Stimulated activated CD4-positive, alpha-beta T cell treated with anti-CD3 and anti-CD28 coated beads, Interleukin-2, amount 100 ng/mL, for 24 hours (primary cell): Measurements from ENCODE around the gene GLCCI1.

Experiments
- DNase-seq, 2 donors: peaks; one replicate each; pipeline ENCODE4 v3.0.0-alpha.2; 2020

Gene GLCCI1

DNA sequence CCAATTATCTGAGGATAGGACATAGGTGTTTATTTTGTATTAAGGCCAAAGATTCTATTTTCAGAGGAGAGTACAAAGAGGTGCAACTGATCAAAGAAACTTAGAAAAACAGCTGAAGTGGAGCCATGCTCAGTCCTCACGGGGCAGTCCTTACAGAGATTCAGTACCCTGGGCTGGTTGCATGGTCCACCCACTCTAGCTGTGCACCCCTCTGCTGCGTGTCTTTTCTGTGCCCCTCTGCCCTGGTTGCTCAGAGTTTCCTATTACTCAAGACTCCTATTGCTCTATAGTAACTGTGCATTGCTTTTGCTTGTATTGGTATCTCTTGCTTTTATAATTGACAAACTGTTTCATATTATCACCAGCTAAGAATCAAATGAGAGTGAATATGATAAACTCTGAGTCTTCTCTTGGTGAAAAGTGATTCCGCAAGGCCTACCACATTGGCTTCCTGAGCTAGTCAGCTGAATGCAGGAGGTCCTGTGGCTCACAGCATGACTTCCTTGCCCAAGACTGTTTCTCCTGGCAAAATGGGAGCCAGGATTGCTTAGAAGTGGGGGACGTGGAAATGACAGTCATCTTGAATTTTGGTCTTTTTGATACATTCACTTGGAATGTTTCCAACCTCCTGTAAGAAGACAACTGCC is 137.0 kb downstream of the GLCCI1 start:
- no peak for DNase-seq

DNA sequence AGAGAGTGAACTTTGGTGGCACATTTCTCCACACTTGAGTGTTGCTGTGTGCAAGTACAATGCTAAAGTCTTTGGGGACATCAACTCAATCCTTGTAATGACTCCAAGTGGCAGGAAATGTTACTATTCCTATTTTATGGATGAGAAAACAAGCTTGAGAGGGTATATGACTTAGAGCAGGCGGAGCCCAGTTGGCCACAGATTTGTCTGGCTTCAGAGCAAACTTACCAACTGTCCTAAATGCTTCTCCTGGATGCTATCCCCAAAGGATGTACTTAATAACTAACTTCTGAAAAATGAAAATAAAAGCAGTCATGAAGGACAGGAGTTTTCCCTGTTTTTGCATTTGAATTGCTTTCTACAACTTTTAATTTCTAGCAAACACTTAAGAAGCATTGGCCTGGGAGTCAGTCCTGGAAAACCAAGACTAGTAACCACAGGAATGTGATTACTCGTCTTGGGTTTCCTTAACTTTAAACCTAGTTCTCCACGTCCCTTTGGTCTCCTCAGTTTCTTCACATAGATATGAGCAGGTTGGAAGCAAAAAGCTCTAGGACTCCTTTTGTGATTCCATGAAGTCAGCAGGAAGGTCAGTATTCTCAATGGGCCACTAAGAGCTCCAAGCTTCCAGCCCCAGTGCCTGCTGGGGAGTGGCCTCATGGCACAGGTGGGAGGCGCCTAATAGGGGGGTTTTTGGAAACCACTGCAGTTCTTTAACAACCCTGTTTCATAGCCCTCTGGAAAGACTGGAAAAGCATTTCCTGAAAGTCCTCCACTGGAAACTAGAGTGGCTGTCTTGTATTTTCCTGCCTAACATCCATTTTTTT is 140.8 kb downstream of the GLCCI1 start:
- DNase-seq, result no peak

DNA sequence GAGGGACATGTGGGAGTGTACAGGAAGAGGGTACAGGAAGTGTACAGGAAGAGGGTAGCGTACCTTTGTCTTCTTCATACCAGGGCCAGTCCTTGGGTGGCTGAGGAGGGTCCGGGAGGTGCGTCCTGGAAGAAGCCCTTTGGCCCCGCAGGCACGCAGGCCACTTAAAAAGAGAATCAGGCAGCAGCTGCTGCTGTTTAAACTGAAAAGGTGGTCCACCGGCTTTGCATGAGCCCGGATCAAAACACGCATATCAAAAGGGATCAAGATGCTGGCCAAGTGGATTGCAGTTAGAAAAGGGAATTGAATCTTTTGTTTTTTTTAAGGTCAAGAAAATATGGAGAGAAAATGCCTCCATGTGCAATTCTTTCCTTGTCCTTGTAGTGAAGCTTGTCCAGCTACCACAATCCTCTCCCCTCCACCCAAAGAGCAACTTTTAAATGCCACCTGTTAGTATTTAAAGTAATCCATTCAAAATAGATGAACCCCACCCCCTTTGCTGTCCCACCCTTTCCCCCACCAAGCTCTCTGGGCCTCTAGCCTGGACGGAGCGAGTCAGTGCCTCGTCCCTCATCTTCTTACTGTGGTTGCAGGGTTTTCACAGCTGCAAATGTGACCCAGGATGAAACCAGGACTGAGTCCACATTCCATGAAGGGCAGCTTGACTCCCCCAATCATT is 142.8 kb downstream of the GLCCI1 start:
- DNase-seq, result no peak

DNA sequence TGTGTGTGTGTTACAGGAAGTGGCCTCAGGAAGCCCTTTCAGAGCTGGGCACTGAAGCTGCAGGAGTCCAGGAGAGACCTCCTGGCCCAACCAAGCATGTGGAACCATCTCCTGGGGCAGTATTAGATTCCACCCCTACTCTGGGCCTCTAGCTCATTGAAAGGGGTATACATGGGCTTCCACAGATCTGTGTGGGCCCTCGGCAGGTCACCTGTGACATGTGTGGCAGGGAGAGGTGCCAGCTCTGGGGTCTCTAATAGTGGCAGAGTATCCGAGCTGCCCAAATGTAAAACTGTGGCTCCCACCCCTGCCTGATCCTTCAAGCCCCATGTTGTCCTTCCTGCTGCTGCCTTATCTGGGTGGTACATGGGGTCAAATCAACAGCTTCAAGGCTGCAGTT is 144.1 kb downstream of the GLCCI1 start:
- no peak for DNase-seq

DNA sequence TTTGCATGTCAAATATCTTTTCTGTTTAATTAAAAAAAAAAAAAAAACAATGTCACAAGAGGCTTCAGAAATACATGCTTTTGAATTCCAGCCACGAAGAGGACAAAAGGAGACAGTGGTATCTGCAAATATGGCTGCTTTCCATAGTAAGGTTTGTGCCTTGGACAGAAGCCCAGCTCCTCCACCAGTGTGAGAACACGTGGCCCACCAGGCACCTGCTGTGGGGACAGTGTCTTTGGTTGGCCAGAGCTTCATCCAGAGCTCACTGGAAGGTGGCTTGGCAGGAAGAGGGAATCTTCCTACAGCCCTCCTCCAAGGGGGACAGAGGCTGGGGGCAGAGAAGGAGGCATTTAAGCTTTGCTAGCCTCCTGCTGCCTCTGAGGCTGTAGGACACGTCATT is 144.6 kb downstream of the GLCCI1 start:
- DNase-seq, result no peak

DNA sequence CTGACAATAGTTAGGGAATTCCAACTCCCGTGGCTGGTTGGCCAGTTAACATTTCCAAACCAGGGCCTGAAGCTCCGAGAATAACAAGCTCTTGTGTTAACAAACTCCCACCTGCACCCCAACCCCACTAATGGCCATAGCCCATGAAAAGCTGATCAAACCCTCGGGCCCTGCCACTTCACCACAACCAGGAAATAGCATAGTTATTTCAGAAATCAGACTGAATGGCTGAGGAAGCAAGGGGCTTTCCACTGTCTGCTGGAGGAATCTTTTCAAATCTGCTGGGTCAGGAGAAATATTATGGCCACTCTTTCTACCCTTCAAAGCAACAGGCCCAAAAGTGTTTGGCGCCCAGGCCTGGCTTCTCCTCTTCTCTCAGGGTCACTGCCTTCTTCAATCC is 145.6 kb downstream of the GLCCI1 start:
- DNase-seq, result no peak

DNA sequence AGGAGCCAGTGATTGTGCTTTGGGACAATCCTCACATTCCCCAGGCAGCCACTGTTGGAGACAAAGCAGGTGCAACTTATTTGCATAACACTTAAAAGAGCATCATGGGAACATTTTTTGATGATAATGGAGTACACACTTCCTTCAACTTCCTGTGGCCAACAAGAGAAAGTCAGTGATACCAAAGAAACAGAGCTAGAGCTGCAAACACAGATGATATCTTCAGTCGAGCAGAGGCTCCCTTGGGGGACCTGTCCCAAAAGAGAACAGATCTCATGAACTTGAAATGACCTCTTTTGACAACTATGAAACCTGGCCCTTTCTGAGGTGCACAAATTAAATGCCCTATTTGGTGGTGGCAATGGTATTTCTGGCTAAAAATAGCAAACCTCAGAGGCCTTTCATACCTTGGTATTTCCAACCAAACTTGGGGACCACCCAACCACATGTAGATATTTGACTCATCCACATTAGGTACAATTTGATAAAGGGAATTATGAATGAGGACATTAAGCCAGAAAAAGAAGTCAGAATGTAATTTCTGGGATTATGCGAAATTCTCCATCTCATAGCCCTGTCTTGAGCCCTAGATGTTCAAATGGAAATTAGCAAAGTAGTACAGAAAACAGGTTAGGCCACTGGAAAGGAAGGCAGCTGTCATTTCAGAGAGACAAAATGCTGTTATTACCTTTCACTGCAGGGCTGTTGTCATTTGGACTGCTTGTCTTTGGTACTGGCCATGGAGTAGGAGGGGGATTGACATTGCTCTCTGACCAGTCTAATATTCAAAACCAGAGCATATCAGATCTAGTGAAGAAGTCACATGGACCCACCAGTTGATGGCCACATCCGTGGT is 147.2 kb downstream of the GLCCI1 start:
- no peak for DNase-seq

DNA sequence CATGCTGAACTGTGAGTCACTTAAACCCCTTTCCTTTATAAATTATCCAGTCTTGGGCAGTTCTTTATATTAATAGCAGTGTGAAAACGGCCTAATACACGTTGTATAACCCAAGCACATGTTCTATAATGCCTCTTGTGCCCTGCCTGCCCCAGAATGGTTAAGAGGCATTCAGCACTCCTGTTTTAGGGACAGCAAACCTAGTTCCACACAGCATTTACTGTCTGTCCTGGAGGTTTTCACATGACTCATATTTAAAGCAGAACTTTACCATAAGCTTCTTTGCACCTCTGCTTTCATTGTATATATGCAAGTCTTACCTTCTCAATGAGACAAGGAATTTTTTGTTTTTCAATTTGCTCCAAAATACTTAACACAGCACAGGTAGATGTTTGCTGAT is 148.6 kb downstream of the GLCCI1 start:
- no peak for DNase-seq

DNA sequence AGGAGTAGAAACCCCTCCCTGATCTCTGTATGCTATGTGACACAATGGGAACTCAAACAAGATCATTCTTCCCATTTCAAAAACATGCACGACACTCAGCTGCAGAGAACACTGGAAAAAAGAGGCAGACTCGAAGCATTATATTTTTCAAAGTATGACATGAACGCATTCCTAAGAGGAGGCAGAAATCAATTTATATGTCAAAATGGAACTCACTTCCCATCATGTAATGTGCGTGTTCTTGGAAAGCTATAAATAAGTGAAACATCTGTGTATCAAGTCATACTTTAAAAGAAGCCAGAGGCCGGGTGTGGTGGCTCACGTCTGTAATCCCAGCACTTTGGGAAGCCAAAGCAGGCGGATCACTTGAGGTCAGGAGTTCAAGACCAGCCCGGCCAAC is 150.7 kb downstream of the GLCCI1 start:
- DNase-seq, result no peak

DNA sequence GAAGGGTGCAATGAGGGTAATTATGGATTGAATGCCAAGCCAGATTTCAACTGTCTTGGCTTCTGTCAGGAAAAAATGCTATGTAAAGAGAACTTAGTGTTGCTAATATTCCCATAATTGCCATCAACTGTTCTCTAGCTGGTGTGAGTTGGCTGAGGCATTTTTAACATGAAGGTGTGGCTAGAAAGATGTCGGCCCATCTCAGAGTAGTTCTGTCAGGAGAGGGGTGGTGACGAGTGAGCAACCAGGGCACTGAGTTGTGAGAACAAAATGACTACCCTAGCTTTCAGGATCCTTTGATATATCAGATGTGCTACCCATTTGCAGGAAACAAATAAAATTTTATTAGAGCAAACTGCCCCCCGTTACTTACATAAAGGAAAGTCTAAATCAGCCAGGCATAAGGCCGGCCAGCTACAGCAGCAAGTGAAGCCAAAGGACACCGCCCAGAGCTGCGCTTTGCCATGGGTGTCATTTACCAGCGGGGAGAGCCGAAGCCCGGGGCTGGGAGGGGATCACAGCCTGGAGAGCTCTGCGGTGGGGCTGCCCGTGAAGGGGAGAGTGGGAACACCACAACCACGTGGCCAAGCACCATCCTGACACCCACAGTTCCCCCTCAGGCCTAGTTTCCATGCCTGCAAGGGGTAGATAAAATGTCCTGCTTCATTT is 151.9 kb downstream of the GLCCI1 start:
- no peak for DNase-seq

DNA sequence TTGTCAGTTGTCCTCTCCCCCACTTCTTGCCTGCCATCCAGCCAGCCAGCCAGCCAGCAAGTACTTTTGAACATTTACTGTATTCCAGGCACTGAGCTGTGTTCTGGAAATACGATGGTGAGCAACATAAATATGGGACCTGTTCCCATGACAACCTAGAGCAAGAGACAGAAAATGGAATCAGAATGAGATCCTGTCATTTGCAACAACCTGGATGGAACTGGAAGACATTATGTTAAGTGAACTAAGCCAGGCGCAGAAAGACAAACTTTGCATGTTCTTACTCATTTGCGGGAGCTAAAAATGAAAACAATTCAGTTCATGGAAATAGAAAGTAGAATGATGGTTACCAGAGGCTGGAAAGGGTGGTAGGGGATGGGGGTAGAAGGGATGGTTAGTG is 152.6 kb downstream of the GLCCI1 start:
- DNase-seq, result no peak

DNA sequence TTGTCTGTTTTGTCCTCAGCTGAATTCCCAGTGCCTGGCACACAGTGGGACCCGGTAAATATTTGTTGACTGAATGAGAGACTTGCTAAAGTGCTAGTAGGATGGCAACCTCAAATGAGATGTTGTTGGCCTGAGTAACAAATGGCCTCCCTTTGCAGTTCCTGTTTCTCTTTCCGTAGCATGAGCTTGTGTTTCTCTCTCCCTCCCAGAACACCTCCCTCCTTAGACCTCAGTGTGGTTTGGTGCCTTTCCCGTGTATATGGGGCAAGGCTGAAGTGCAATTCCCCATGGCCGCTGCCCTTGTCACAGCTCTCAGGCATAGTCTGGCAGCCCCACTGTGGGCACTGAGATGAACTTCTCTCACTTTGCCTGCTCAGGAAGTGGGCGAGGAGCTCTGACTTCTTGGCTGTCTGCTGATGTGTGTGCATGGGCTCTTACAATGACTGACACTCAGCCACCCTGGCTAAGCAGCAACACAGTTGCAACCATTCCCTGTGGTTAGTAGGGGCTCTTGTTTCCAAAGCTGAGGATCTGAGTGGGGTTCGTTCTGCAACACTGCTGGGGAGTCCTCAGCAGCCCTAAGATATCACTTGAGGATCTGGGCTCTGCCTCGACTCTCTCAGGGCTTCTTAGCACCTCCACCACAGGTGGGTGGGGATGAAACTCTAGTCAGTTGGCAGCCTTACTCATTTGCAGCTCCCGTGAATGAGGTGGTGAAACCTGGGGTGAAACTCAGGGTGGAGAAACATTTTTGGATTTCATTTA is 157.3 kb downstream of the GLCCI1 start:
- DNase-seq, result peak; percentile 71 to 77

DNA sequence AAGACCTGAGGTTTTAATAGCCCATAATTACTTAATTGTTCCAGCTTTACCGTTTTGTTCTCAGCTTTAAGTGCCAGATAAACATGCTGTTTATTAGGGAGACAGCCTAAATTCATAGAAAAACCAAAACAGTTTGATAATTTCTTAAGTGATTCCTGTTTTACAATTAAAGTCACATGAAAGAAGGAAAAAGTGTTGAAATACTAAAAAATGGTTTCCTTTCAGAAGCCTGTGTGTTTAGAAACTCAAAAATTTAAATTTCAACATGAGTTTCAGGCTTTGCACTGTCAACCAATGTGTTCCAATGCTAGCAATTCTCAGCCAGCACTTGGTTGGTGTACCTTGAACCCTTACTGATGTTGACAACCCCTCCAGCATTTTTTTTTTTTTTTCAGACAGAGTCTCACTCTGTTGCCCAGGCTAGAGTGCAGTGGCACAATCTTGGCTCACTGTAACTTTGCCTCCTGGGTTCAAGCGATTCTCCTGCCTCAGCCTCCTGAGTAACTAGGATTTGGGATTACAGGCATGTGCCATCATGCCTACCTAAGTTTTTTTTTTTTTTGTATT is 158.1 kb downstream of the GLCCI1 start:
- DNase-seq, result no peak

DNA sequence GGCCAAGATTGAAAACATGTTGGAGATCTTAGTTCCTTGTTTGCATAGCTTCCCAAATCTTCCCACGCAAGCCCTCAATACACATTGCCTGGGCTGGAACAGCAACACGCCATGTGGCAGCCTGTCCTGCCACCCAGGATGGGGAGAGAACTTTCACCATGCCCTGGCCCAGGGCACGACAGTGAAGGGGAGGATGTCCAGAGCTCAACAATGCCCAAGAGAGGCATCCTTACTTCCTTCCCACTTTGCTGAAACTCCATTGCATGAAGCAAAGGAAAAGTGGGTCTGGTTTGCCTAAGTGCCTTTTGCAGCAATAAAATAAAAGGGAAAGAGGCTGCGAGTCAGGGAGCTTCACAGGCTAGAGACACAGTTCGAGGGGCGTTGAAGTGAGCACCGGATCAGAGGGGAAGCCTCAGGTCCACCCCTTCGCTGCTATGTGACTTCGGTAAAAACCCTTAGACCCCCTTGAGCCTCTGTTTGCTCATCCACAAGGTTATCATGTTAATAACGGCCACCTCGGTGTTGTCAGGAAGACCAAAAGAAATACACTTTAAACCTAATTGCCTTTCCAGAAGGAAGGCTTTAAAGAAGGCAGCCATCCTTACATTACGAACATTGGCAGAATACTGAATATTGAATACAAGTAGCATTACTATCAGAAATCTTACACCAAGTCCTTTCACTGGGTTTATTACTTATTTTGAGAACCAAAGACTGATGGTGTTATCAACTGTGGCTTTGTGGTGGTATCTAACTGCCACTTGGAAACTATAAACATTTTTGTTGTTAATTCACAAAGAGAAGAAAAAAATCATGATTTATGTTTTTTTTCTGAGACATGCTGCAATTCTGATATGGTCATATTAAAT is 160.1 kb downstream of the GLCCI1 start:
- DNase-seq, result no peak

DNA sequence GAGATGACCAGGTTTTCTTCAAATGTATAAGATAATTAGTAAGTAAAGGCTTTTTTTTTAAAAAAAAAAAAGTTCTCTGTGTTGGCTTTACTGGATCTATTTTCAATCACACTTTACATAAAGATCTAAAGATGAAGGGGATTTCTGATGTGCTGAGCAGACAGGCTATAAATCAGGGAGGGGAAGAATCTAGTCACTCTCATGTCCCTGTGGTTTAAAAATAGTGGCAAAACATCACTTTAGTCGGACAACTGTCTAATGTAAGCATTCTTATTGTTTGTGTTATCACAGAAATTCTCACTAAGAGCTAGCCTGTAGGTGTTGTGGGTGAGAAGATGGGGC is 160.7 kb downstream of the GLCCI1 start:
- no peak for DNase-seq

DNA sequence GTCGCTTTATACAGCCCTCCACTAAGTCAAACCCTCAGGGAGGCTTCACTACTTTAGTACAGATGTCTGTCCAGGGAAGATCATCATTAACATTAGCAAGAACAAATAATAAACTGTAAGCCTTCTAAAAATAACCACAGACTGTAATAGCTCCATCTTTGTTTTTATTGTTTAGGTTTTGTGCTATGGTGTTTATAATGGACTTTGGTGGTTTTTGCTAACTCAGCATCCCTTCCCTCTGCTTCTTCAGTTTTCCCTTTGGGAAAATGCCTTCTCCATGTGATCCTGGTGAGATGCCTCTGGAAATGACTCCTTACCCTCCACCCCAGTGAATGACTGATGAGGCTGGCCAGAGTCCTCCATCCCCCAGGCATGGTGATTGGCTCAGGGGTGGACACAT is 162.1 kb downstream of the GLCCI1 start:
- DNase-seq, result no peak

DNA sequence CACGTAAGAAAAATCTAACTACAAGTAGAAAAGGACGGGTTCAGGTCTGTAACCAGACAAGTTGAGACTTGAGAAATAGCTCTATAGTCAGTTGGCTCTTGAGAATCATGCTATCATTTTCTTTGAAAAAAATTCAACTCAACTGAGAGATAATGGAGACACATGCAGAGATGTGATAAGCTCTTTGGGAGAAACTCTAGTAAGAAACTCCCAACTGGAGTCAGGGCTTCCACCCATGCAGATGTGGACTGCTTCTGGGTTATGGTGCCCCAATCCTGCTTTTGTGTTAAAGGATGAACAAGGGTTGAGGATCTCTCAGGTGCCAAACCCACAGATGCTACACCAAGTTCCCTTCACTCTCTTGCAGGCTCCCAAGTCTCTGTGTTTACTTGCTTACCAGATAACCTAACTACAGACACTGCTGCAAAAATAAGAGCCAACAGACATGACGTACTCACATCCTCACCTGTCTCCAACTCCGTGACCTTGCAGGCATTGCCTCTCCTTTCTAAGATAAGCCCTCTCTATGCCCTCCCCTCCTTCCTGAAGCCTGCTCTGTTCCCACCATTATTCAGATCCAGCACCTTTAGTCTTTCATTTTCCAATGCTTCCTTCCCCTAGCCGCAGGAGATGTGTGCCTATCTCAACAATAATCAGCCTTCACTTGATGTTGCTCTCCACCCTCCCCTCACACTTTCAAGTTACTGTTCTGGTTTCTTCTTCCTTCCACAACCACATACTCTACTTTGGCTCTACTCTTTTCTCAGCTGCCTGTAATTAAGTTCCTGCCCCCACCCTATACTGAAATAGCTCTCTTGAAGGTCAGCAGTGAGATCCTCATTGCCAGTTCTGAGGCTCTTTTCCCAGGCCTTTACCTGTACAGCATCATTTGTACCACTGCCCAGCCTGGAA is 163.4 kb downstream of the GLCCI1 start:
- no peak for DNase-seq

DNA sequence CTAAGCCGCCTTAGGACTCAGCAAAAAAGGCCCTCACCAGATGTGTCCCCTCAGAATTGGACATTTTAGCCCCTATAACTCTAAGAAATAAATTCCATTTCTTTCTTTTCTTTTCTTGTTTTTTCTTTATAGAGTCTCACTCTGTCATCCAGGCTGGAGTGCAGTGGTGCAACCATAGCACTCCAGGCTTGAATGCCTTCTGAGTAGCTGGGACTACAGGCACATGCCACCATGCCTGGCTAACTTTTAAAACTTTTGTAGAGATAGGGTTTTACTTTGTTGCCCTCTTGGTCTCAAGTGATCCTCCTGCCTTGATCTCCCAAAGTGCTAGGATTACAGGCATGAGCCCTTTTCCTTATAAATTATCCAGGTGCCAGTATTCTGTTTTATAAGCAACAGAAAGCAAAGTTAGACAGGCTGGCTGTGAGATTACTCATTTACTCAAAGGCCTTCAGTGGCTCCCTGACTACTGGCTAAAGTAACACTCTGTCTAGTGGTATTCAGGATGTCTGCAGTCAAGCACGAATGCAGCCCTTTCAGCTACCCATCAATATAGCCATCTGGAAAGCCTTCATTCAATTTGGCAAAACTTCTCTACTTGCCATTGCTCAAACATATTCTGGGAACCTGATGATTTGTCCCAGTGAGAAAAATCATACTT is 164.7 kb downstream of the GLCCI1 start:
- no peak for DNase-seq
